ENCODE measurements around the gene SMARCB1. TPM values are rescaled to one million over a fixed set of nuclear protein-coding genes. Genes with fewer than 3 reads are reported as not detected.

SMARCB1 gene
- polyA plus RNA-seq, 1 of the 3 experiments (the other 2 are of a cell fraction), result 215 TPM

GRCh38 chr22:23868580-23868979 lies 81.8 kb downstream of the SMARCB1 start:
- TF ChIP-seq IRF3 (IDR thresholded peaks at IDR 0.05; ENCODE audit: low read depth, low read length), result no peak
- no peak for TF ChIP-seq RCOR1 (IDR thresholded peaks at IDR 0.05; ENCODE audit: low read length)
- Histone ChIP-seq H3K4me2 (no peak overlapping the region), H3K27ac (ENCODE audit: low read depth in 2 of 2, low read length in 1 of 2) (no peak overlapping the region), H3K36me3 (replicated peaks in 1 of 2; ENCODE audit: control insufficient read depth in 1 of 2, insufficient read depth in 2 of 2, low read length in 1 of 2) (peaks cover 0 to 13% of the 10 kb centered on the region in 2 experiments), H3K4me3 (ENCODE audit: low read depth in 2 of 2, low read length in 1 of 2) (no peak overlapping the region), H3K9me3 (no peaks in the 10 kb centered on the region), H3K27me3 (ENCODE audit: insufficient read depth) (no peaks in the 10 kb centered on the region), H3K9ac (no peak overlapping the region), H2AFZ (ENCODE audit: low read depth) (no peak overlapping the region), H3K79me2 (ENCODE audit: insufficient read depth) (no peaks in the 10 kb centered on the region), H3K4me1 (ENCODE audit: control insufficient read depth in 1 of 2, insufficient read depth in 2 of 2, low read depth in 1 of 2, low read length in 1 of 2) (no peaks in the 10 kb centered on the region), H3F3A (replicated peaks; ENCODE audit: insufficient read depth) (no peaks in the 10 kb centered on the region), H4K20me1 (ENCODE audit: insufficient read depth) (no peaks in the 10 kb centered on the region), H3K9me2 (no peaks in the 10 kb centered on the region)
- ChIA-PET POLR2A (interaction anchor here (0.7 kb wide), 1 partner anchor 11 kb away, joined by 3 read pairs; the partner anchor contains the start of gene SLC2A11), CTCF (interaction anchor here (1.6 kb wide), 2 partner anchors 10 to 11 kb away, joined by 3 to 5 read pairs; no protein-coding TSS in a partner anchor)
- no peak for DNase-seq
- 90% methylated on average over 1 of the region's 4 CpGs for WGBS (ENCODE audit: low lambda C conversion rate)

GRCh38 chr22:23874871-23875270 lies 88.1 kb downstream of the SMARCB1 start:
- H3K4me1 ChIP-seq (ENCODE audit: control insufficient read depth in 1 of 2, insufficient read depth in 2 of 2, low read depth in 1 of 2, low read length in 1 of 2), result no peaks in the 10 kb centered on the region
- no peak for DNase-seq
- H4K20me1 ChIP-seq (ENCODE audit: insufficient read depth), result no peaks in the 10 kb centered on the region
- no peak overlapping the region for H3K9ac ChIP-seq
- 86% methylated on average over 4 of the region's 4 CpGs for WGBS (ENCODE audit: low lambda C conversion rate)
- no peaks in the 10 kb centered on the region for H3K79me2 ChIP-seq (ENCODE audit: insufficient read depth)
- no peaks in the 10 kb centered on the region for H3K9me2 ChIP-seq
- no peak overlapping the region for H3K27ac ChIP-seq (ENCODE audit: low read depth in 2 of 2, low read length in 1 of 2)
- no peaks in the 10 kb centered on the region for H3F3A ChIP-seq (replicated peaks; ENCODE audit: insufficient read depth)
- ChIA-PET POLR2A (no interaction called here), CTCF (interaction anchor here (0.9 to 1.1 kb wide), 2 partner anchors 14 to 25 kb away, joined by 4 read pairs; no protein-coding TSS in a partner anchor)
- H2AFZ ChIP-seq (ENCODE audit: low read depth), result no peak overlapping the region
- H3K4me2 ChIP-seq, result no peak overlapping the region
- TF ChIP-seq MAX (IDR thresholded peaks at IDR 0.05; ENCODE audit: low read depth) (no peak), REST (IDR thresholded peaks at IDR 0.05; ENCODE audit: low read depth, low read length) (no peak), TCF12 (IDR thresholded peaks at IDR 0.05) (no peak), YY1 (IDR thresholded peaks at IDR 0.05; ENCODE audit: low read depth) (no peak), FOXJ3 (CRISPR knock-in tag; IDR thresholded peaks at IDR 0.05) (no peak), RFX5 (IDR thresholded peaks at IDR 0.05; ENCODE audit: low read length) (no peak), PBX3 (IDR thresholded peaks at IDR 0.05) (no peak), USF1 (IDR thresholded peaks at IDR 0.05; ENCODE audit: borderline replicate concordance, low read depth) (no peak), USF2 (IDR thresholded peaks at IDR 0.05; ENCODE audit: borderline replicate concordance, low read depth, low read length) (no peak)
- no peak overlapping the region for H3K4me3 ChIP-seq (ENCODE audit: low read depth in 2 of 2, low read length in 1 of 2)
- H3K9me3 ChIP-seq, result no peaks in the 10 kb centered on the region
- H3K27me3 ChIP-seq (ENCODE audit: insufficient read depth), result no peaks in the 10 kb centered on the region
- peaks cover 0 to 14% of the 10 kb centered on the region in 2 experiments for H3K36me3 ChIP-seq (replicated peaks in 1 of 2; ENCODE audit: control insufficient read depth in 1 of 2, insufficient read depth in 2 of 2, low read length in 1 of 2)

All from SK-N-SH (cell line).